ENCODE measurements around the gene CAPN15.

- no peak for TF ChIP-seq EZH2phosphoT487 (IDR thresholded peaks at IDR 0.05; ENCODE audit: insufficient read depth, low read depth)
- TF ChIP-seq EZH2 (IDR thresholded peaks at IDR 0.05; ENCODE audit: insufficient read depth, poor library complexity, severe bottlenecking), result no peak
These were observed 24.1 kb upstream of the CAPN15 start for GRCh38 chr16:503150-504071.
